Aorta (tissue), 5 donors: Measurements from ENCODE around the gene PPM1L. TPM values are rescaled to one million over a fixed set of nuclear protein-coding genes. Genes with fewer than 3 reads are reported as not detected.
A peak's percentile ranks its signal among the peaks of the same experiment; 100 is the strongest.

Source experiments
- ATAC-seq: fragments of 200-7000 bp; cut with Tn5 transposase; one replicate; pipeline ENCODE4 v1.9.1; 2022; ENCODE audit warnings: moderate library complexity; ENCODE audit not compliant: low FRiP score
- DNase-seq, 2 donors: peaks; one replicate each; pipeline ENCODE4 v3.0.0-alpha.2; 2020
- H3K27ac ChIP-seq, 2 donors: one replicate each; pipeline ENCODE4 v1.5.1; 2013; ENCODE audit warnings: low read length in 2 of 2, mild to moderate bottlenecking in 2 of 2, moderate library complexity in 2 of 2, control low read depth in 1 of 2, inconsistent platforms in 1 of 2, low read depth in 1 of 2
- H3K27me3 ChIP-seq, 2 donors: one replicate each; pipeline ENCODE4 v1.6.1; 2013; ENCODE audit warnings: control low read depth in 1 of 2, low read length in 1 of 2, mild to moderate bottlenecking in 1 of 2, moderate library complexity in 1 of 2; ENCODE audit not compliant: insufficient read depth in 2 of 2, control insufficient read depth in 1 of 2
- H3K36me3 ChIP-seq, 2 donors: one replicate each; pipeline ENCODE4 v1.6.1; 2013; ENCODE audit warnings: control low read depth in 1 of 2, low read length in 1 of 2, mild to moderate bottlenecking in 1 of 2; ENCODE audit not compliant: insufficient read depth in 2 of 2, control insufficient read depth in 1 of 2
- H3K4me1 ChIP-seq, 2 donors: one replicate each; pipeline ENCODE4 v1.6.1; 2013; ENCODE audit warnings: low read length in 2 of 2, control low read depth in 1 of 2, mild to moderate bottlenecking in 1 of 2, moderate library complexity in 1 of 2; ENCODE audit not compliant: insufficient read depth in 2 of 2, control insufficient read depth in 1 of 2
- H3K4me3 ChIP-seq, 2 donors: one replicate each; pipeline ENCODE4 v1.5.1; 2013; ENCODE audit warnings: low read length in 2 of 2, control low read depth in 1 of 2, mild to moderate bottlenecking in 1 of 2
- H3K9me3 ChIP-seq: one replicate; pipeline ENCODE4 v1.6.1; 2013; ENCODE audit warnings: mild to moderate bottlenecking, low read length; ENCODE audit not compliant: control insufficient read depth
- WGBS, 2 donors: extraction: QIAGEN DNeasy Blood & Tissue Kit; methylation state at CpG; one replicate each; pipeline ENCODE4 v1.1.7; 2013; 5-methylcytosine and 5-hydroxymethylcytosine counted together
- intact Hi-C, 2 donors: fragments of 100-400 bp; cut with DNase I; formaldehyde crosslinking; loops; one replicate each; pipeline versions ENCODE4 v1.14.2 to v1.15.0; 2022
- polyA plus RNA-seq, 2 donors: library from polyadenylated mRNA; stranded (reverse); fragments of 200-250 nt; gene quantifications; one replicate each; pipeline ENCODE4 v1.2.3, GENCODE V29; 2013
- total RNA-seq, 2 donors: library from RNA; stranded (reverse); fragmentation: NEBNext Ultra II Directional; extraction: Animal tissue kit (Norgen Biotek cat#: 25700); gene quantifications; one replicate each; pipeline ENCODE4 v1.2.1, GENCODE V29; 2021
- donor health status: healthy with polysubstance abuse.
- donor health status: Bipolar disorder and iron deficiency.
- donor health status: DM: no; HTN: no; CAD: no.
- donor health status: DM: no; HTN: no; CAD: no.
- donor health status: DM: yes; HTN: yes; CAD: no.

Gene PPM1L
- total and polyA plus RNA-seq, 4 donors = 1.5 to 17.0 (median 11.1) TPM

DNA sequence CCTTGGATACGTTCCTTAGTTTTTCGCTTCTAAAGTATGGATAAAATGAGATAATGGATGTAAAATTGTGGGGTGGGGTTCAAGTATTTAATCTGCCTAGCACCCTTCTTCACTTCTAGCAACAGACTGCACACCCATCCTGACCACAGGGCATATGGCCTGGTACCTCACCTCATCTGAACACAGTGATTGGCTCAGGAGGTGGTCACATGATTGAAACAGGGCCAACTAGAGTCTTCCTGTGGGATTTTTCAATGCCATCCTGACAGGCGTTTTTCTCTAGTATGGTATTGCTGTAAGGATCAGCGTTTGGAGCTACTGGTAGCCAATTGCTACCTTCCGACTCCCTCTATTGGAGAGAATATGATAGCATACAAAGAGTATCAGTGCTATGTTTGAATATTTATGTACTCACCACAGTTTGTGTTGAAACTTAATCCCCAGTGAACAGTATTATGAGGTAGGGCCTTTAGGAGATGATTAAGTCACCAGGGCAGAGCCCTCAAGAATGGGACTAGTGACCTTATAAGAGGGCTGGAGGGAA, 172.2 kb downstream of the PPM1L start:
- no peaks in the 10 kb centered on the region for H3K4me1 ChIP-seq
- no peaks in the 10 kb centered on the region for H3K36me3 ChIP-seq
- DNase-seq = no peak
- intact Hi-C loops = no loop called here
- H3K27ac ChIP-seq = no peak overlapping the region
- H3K9me3 ChIP-seq = no peaks in the 10 kb centered on the region
- peak; percentile 33 for ATAC-seq
- H3K27me3 ChIP-seq = no peaks in the 10 kb centered on the region
- H3K4me3 ChIP-seq = no peak overlapping the region
- 93 to 95% methylated on average over 5 of the region's 5 CpGs for WGBS, 2 donors

DNA sequence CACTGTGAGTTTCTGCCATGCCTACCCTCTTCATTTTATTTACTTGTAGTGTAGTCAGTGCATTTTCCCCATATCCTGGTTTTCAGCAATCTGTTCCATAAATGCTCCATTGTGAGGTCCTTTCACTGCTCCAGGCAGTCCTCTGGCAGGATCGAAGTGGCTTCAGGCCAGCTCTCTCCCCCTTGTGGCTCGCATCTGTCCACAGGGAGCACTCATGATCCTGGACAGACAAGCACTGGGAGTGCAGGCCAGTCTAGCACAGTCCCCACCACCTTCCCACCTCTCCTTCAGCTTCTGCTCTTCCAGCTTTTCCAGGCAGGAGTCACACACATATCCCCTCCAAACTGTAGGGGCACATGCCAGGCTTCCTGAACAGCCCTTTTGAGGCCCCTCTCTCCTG, 173.6 kb downstream of the PPM1L start:
- no peak overlapping the region for H3K4me3 ChIP-seq
- intact Hi-C loops = no loop called here
- DNase-seq = no peak
- H3K27me3 ChIP-seq = no peaks in the 10 kb centered on the region
- no peaks in the 10 kb centered on the region for H3K36me3 ChIP-seq
- no peaks in the 10 kb centered on the region for H3K4me1 ChIP-seq
- WGBS, 2 donors = 58 to 68% methylated on average over 2 of the region's 2 CpGs
- no peaks in the 10 kb centered on the region for H3K9me3 ChIP-seq
- ATAC-seq = no peak
- no peak overlapping the region for H3K27ac ChIP-seq

DNA sequence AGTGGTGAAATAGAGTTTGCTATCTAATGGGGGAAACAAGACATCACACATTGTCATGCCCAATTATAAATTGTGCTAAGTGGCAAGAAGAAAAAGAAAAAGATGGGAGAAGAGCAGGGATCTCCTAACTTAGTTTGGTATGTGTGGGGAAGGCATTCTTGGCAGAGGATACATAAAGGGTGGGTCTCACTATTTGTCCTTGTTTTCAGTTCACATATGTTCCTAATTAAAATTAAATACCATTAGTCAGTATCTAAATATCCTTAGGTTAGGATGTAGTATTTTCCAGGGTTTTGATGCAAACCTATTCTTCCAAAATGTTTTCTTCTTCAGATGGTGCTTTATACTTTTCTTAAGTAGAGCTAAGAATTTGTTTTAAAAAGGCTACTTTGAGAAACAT, 175.4 kb downstream of the PPM1L start:
- no peak for ATAC-seq
- intact Hi-C loops = loop anchor here in 1 of 2 donors (10.0 kb wide), 1 partner anchor 483 kb away; no protein-coding TSS in a partner anchor

DNA sequence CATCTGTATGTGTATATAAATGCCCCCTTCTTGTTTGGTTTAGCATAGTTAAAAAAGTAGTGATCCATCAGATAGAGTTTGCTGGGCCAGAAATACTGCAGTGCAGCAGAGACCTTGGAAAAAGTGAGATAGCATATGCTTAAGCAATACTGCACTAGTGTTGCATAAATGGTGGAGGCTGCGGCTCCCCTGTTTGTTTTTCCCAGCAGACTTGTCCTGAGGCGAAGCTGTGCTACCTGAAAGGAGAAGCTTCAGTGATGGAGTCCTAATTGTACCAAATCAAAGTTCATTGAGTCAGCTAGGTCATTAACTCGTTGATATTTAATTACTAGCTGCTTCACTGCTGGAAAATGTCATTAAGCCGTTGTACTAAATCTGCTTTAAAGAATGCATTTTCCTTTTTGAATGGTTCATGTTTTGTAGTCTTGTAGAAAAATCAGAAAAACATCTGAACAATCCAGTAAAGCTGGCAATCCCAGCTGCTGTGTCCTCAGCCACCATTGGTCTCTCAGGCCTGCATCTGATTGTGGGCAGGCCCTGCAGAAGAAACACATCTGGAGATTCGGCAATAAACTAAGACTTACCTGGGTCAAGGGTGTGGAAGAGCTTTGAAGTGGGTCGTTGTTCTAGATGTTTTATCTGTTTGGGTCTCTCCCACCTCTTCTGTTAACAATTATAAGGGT, 179.5 kb downstream of the PPM1L start:
- no peaks in the 10 kb centered on the region for H3K4me1 ChIP-seq
- intact Hi-C loops = loop anchor here in 1 of 2 donors (10.0 kb wide), 1 partner anchor 479 kb away; no protein-coding TSS in a partner anchor
- H3K27me3 ChIP-seq = no peaks in the 10 kb centered on the region
- ATAC-seq (no peak), DNase-seq (no peak)
- H3K27ac ChIP-seq = no peak overlapping the region
- WGBS, 2 donors = 92 to 94% methylated on average over 6 of the region's 6 CpGs
- no peaks in the 10 kb centered on the region for H3K9me3 ChIP-seq
- no peak overlapping the region for H3K4me3 ChIP-seq
- H3K36me3 ChIP-seq = no peaks in the 10 kb centered on the region

More for the DNA sequence above, 175.4 kb downstream of the PPM1L start:
- Histone ChIP-seq H3K36me3 (no peaks in the 10 kb centered on the region), H3K9me3 (no peaks in the 10 kb centered on the region), H3K4me3 (no peak overlapping the region), H3K27me3 (no peaks in the 10 kb centered on the region), H3K4me1 (no peaks in the 10 kb centered on the region), H3K27ac (no peak overlapping the region)
- no peak for DNase-seq

DNA sequence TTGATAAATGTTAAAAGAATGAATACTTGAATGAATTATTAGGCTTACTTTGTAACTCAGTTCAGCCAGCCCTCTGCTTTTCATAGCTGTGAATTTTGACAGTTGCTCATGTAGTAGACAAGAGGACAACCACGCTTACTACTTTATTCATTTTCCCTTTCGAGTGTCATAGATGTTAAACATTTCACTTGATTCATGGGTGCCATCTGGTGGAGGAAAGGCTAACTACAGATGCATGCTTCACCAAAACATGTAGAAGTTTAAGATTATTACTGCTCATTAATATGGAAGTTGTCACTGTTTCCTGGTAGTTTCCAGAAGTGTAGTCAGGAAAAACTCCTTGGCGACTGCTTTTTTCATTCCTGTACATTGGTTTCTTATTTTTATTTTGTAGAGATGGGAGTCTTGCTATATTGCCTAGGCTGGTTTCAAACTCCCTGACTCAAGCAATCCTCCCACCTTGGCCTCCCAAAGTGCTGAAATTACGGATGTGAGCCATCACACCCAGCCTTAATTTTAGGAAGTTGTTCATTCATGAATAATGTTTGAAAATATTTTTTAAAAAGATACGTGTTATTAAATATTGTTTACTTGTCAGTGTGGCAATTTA, 186.0 kb downstream of the PPM1L start:
- no peaks in the 10 kb centered on the region for H3K4me1 ChIP-seq
- no peak overlapping the region for H3K27ac ChIP-seq
- H3K36me3 ChIP-seq = no peaks in the 10 kb centered on the region
- DNase-seq (peak in 1 of 2 donors; percentile 57), ATAC-seq (peak; percentile 83)
- H3K9me3 ChIP-seq = no peaks in the 10 kb centered on the region
- intact Hi-C loops = loop anchor here (2.0 to 10.0 kb wide), 2 partner anchors 235 to 377 kb away; partner anchors contain the start of gene KPNA4 (in 1 of the 2)
- no peaks in the 10 kb centered on the region for H3K27me3 ChIP-seq
- no peak overlapping the region for H3K4me3 ChIP-seq
- WGBS, 2 donors = 32% methylated on average over 5 of the region's 5 CpGs

DNA sequence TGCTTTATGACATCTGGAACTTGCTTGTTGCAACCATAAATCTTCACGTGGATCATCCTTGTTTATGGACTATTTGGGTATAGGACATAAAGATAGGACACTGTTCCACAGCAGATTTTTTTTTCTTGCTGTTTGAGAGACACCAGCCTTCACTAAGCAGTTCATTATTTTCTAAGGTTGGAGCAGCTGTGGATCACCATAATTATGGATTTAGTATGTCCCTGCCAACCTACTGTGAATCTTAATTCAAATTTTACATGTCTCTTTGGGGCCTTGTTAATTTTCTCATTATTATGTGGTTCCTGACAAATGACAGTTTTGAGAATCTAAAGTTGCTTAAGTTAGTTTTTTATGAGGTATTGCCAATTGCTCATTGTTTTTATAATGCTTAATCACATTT, 188.0 kb downstream of the PPM1L start:
- Histone ChIP-seq H3K36me3 (peaks cover 0 to 2% of the 10 kb centered on the region in 2 donors), H3K9me3 (no peaks in the 10 kb centered on the region), H3K4me1 (no peaks in the 10 kb centered on the region), H3K27ac (no peak overlapping the region), H3K4me3 (no peak overlapping the region), H3K27me3 (no peaks in the 10 kb centered on the region)
- DNase-seq = no peak
- no peak for ATAC-seq
- intact Hi-C loops = loop anchor here (2.0 to 10.0 kb wide), 2 partner anchors 237 to 379 kb away; partner anchors contain the start of gene KPNA4 (in 1 of the 2)
- WGBS, 2 donors = 90 to 91% methylated on average over 1 of the region's 1 CpG

DNA sequence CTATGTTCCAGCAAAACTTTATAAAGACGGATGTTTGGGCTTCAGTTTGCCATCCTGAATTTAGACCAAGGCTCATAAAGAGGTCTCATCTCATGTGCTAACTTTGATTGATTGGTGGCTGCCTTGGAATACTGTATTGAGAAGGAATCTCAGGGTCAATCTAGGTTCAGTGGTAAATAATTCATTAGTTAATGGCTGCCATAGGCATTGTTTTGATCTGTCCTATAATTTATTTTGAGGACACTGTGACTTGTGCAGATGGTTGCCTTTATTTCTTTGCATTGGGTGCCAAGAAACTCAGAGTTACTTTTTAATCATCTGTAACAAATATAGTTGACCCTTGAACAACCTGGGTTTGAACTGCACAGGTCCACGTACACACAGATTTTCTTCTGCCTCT, 189.3 kb downstream of the PPM1L start:
- peaks cover under 1% of the 10 kb centered on the region for H3K9me3 ChIP-seq
- H3K4me1 ChIP-seq = peaks cover 0 to 1% of the 10 kb centered on the region in 2 donors
- 82 to 92% methylated on average over 2 of the region's 2 CpGs for WGBS, 2 donors
- peaks cover 0 to 2% of the 10 kb centered on the region in 2 donors for H3K36me3 ChIP-seq
- DNase-seq = no peak
- intact Hi-C loops = loop anchor here in 1 of 2 donors (10.0 kb wide), 1 partner anchor 381 kb away; the partner anchor contains the start of gene KPNA4
- no peak for ATAC-seq
- no peak overlapping the region for H3K4me3 ChIP-seq
- H3K27ac ChIP-seq = no peak overlapping the region
- H3K27me3 ChIP-seq = no peaks in the 10 kb centered on the region

DNA sequence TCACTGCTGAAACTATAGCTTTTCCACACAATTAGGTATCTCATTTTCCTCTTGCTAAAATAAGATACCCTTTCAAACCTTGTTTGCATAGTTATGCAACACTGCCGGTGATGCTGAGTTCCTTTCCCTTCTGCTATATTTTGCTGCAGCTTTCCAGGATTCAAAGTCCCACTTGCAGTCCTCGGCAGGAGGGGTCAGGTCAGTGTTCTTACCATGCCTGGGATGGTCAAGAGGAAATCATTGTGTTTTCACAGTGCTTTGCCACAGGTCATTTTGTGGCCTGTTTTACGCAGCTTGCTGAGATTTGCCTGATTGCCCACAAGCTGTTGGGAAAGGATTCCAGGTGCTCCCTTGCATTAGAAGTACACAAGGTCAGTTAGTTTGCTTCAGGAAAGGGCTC, 192.2 kb downstream of the PPM1L start:
- 89 to 91% methylated on average over 3 of the region's 3 CpGs for WGBS, 2 donors
- no peak for ATAC-seq
- intact Hi-C loops = loop anchor here in 1 of 2 donors (10.0 kb wide), 1 partner anchor 383 kb away; the partner anchor contains the start of gene KPNA4

More for the DNA sequence above, 192.2 kb downstream of the PPM1L start:
- H3K36me3 ChIP-seq = peaks cover 0 to 2% of the 10 kb centered on the region in 2 donors
- no peak overlapping the region for H3K4me3 ChIP-seq
- H3K27ac ChIP-seq = no peak overlapping the region
- peaks cover 0 to 3% of the 10 kb centered on the region in 2 donors for H3K4me1 ChIP-seq
- no peak for DNase-seq
- H3K27me3 ChIP-seq = no peaks in the 10 kb centered on the region
- H3K9me3 ChIP-seq = peaks cover 2% of the 10 kb centered on the region
